ENCODE measurements around the gene NGEF.

DNA sequence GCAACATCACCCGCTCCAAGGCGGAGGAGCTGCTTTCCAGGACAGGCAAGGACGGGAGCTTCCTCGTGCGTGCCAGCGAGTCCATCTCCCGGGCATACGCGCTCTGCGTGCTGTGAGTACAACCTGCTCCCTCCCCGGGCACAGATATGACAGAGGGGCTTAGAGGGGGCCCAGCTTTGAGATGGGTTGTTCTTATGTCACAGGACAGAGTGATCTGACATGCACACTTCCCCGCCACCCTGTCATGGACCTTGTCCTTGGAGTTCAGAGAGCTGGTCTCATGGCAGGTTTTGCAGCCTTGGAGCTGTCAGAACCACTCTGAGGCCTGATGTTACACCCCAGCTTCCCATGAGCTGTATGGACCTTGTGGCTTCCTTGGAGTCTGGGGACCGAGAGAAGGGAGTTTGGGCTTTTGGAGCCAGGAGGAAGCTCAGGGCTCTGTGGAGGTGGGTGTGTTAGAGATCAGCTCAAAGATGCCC, 47.5 kb upstream of the NGEF start:
- TF ChIP-seq POLR2A (IDR thresholded peaks at IDR 0.05) = no peak
- TF ChIP-seq, protein P1, sequence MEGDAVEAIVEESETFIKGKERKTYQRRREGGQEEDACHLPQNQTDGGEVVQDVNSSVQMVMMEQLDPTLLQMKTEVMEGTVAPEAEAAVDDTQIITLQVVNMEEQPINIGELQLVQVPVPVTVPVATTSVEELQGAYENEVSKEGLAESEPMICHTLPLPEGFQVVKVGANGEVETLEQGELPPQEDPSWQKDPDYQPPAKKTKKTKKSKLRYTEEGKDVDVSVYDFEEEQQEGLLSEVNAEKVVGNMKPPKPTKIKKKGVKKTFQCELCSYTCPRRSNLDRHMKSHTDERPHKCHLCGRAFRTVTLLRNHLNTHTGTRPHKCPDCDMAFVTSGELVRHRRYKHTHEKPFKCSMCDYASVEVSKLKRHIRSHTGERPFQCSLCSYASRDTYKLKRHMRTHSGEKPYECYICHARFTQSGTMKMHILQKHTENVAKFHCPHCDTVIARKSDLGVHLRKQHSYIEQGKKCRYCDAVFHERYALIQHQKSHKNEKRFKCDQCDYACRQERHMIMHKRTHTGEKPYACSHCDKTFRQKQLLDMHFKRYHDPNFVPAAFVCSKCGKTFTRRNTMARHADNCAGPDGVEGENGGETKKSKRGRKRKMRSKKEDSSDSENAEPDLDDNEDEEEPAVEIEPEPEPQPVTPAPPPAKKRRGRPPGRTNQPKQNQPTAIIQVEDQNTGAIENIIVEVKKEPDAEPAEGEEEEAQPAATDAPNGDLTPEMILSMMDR (IDR thresholded peaks at IDR 0.05) = no peak

Data from adrenal gland (tissue), 5 donors.